ENCODE measurements around the gene AIFM1. TPM values are rescaled to one million over a fixed set of nuclear protein-coding genes. Genes with fewer than 3 reads are reported as not detected.

AIFM1 gene
- total RNA-seq, 1 experiment from 2014 or later: 52.7 TPM

DNA sequence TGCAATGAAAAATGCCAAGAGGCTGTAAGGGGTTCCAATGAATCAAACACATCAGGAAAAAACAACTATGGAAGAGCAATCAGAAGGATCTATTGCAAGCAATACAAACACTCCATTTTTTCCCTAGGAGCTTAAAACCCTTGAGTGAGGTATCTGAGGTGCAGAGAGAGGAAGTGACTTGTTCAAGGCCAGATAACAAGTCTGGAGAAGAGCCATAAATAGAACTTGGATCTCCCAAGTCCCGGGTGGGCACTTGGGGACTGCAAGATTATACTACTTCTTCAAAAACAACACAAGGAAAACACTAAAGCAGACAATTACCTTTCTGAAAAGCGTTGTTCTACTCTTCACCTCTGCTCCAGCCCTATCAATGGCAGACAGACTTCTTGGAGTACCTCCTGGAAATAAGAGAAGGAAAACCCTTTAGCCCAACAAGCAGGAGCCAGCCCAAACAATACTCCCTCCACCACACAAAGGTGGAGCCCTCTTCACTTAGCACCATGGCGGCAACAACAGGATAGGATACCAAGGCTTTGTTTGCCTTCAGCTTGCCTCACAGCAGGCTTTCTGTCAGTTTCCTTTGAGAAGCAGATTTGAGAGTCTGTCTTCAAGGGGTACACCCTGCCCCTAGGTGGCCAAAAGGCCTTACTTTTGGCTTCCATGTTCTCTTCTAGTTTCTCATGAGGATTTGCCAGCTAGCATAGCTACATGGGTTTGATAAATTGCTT, 26.0 kb downstream of the AIFM1 start:
- no peak overlapping the region for H3K27ac Mint-ChIP-seq (ENCODE audit: unreplicated experiment)
- TF ChIP-seq, protein P1, sequence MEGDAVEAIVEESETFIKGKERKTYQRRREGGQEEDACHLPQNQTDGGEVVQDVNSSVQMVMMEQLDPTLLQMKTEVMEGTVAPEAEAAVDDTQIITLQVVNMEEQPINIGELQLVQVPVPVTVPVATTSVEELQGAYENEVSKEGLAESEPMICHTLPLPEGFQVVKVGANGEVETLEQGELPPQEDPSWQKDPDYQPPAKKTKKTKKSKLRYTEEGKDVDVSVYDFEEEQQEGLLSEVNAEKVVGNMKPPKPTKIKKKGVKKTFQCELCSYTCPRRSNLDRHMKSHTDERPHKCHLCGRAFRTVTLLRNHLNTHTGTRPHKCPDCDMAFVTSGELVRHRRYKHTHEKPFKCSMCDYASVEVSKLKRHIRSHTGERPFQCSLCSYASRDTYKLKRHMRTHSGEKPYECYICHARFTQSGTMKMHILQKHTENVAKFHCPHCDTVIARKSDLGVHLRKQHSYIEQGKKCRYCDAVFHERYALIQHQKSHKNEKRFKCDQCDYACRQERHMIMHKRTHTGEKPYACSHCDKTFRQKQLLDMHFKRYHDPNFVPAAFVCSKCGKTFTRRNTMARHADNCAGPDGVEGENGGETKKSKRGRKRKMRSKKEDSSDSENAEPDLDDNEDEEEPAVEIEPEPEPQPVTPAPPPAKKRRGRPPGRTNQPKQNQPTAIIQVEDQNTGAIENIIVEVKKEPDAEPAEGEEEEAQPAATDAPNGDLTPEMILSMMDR (IDR thresholded peaks at IDR 0.05; ENCODE audit: unreplicated experiment): no peak
- H3K4me1 Mint-ChIP-seq (ENCODE audit: low read depth, unreplicated experiment): no peaks in the 10 kb centered on the region
- H3K27me3 Mint-ChIP-seq (ENCODE audit: unreplicated experiment): no peaks in the 10 kb centered on the region
- intact Hi-C loops (cut with micrococcal nuclease; ENCODE audit: unreplicated experiment): loop anchor here (5.0 kb wide), 1 partner anchor 62 kb away; no protein-coding TSS in a partner anchor
- BruUV-seq (replicated peaks): no TSS peak
- peaks cover 27% of the 10 kb centered on the region for H3K36me3 Mint-ChIP-seq (ENCODE audit: insufficient read depth, unreplicated experiment)
- DNase-seq: no peak
- CTCF ChIA-PET: no interaction called here
- H3K4me3 Mint-ChIP-seq (ENCODE audit: low read depth, unreplicated experiment): no peak overlapping the region
- no peaks in the 10 kb centered on the region for H3K9me3 Mint-ChIP-seq (ENCODE audit: low read depth, unreplicated experiment)

DNA sequence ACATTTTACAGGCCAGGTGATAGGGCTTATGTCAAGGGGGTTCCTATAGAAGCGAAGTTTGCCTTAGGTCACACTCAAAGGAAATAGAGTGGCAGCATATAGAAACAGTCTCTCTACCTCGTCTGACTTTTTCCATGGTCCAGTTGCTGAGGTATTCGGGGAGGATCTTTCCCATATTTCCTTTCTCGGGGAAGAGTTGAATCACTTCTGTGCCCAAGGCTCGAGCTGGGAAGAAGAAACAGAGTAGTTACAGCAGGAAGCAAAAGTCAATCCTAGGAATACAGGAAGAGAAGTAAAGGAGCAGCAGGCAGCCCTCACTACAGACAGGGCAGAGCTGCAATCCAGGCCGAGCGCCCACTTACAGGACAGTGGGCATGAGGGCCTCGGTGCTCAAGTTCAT, 28.7 kb downstream of the AIFM1 start:
- Mint-ChIP-seq H3K4me3 (ENCODE audit: low read depth, unreplicated experiment) (no peak overlapping the region), H3K27ac (ENCODE audit: unreplicated experiment) (no peak overlapping the region), H3K4me1 (ENCODE audit: low read depth, unreplicated experiment) (no peaks in the 10 kb centered on the region), H3K27me3 (ENCODE audit: unreplicated experiment) (no peaks in the 10 kb centered on the region), H3K36me3 (ENCODE audit: insufficient read depth, unreplicated experiment) (peaks cover 33% of the 10 kb centered on the region), H3K9me3 (ENCODE audit: low read depth, unreplicated experiment) (no peaks in the 10 kb centered on the region)
- no TSS peak for BruUV-seq (replicated peaks)
- TF ChIP-seq, protein P1 (IDR thresholded peaks at IDR 0.05; ENCODE audit: unreplicated experiment): no peak
- intact Hi-C loops (cut with micrococcal nuclease; ENCODE audit: unreplicated experiment): loop anchor here (5.0 kb wide), 1 partner anchor 60 kb away; no protein-coding TSS in a partner anchor
- no peak for DNase-seq
- CTCF ChIA-PET: no interaction called here

DNA sequence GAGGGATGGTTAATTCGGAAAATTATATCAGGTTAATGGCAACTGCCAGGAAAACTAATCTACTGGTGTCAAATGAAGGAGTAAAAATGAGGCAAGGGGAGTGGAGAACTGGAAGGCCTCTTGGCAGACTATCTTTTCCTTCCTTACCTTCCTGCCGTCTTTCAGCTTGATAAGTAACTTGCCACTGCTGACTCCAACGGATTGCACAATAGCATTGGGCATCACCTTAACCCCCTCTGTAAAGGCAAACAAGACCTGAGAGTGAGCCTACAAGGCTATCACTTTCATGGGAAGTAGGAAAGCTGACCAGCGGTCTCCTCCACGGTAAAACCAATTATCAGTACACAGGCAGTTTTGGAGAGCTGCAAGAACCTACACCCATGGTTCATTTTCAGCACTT, 29.1 kb downstream of the AIFM1 start:
- no peak for DNase-seq
- Mint-ChIP-seq H3K36me3 (ENCODE audit: insufficient read depth, unreplicated experiment) (peaks cover 34% of the 10 kb centered on the region), H3K4me1 (ENCODE audit: low read depth, unreplicated experiment) (no peaks in the 10 kb centered on the region), H3K27ac (ENCODE audit: unreplicated experiment) (no peak overlapping the region), H3K4me3 (ENCODE audit: low read depth, unreplicated experiment) (no peak overlapping the region), H3K9me3 (ENCODE audit: low read depth, unreplicated experiment) (no peaks in the 10 kb centered on the region), H3K27me3 (ENCODE audit: unreplicated experiment) (no peaks in the 10 kb centered on the region)
- CTCF ChIA-PET: no interaction called here
- no TSS peak for BruUV-seq (replicated peaks)
- intact Hi-C loops (cut with micrococcal nuclease; ENCODE audit: unreplicated experiment): loop anchor here (5.0 kb wide), 1 partner anchor 59 kb away; no protein-coding TSS in a partner anchor
- TF ChIP-seq, protein P1 (IDR thresholded peaks at IDR 0.05; ENCODE audit: unreplicated experiment): no peak

DNA sequence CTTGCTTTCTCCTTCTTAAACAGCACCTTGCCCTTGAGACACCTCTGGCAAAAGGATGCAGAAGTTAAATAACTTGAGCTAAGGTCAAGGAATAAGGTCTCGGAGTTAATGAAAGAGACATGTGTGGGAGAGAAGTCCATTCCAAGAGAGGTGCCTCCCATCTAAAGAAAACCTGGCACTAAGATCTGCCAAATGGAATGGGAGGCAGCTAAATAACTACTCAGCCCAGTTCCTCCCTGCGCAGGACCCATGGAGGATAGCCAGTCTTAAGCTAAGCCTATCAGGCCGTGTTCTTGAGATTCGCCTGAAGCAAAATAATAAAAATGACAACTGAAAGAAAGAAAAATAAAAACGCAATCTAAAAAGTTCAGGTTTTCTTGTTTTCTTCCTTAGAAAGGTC, 34.7 kb downstream of the AIFM1 start:
- intact Hi-C loops (cut with micrococcal nuclease; ENCODE audit: unreplicated experiment): no loop called here
- peaks cover 23% of the 10 kb centered on the region for H3K36me3 Mint-ChIP-seq (ENCODE audit: insufficient read depth, unreplicated experiment)
- no TSS peak for BruUV-seq (replicated peaks)
- TF ChIP-seq, protein P1 (IDR thresholded peaks at IDR 0.05; ENCODE audit: unreplicated experiment): no peak
- no peak for DNase-seq
- H3K4me3 Mint-ChIP-seq (ENCODE audit: low read depth, unreplicated experiment): no peak overlapping the region
- CTCF ChIA-PET: no interaction called here
- H3K4me1 Mint-ChIP-seq (ENCODE audit: low read depth, unreplicated experiment): no peaks in the 10 kb centered on the region
- no peak overlapping the region for H3K27ac Mint-ChIP-seq (ENCODE audit: unreplicated experiment)
- H3K9me3 Mint-ChIP-seq (ENCODE audit: low read depth, unreplicated experiment): no peaks in the 10 kb centered on the region
- no peaks in the 10 kb centered on the region for H3K27me3 Mint-ChIP-seq (ENCODE audit: unreplicated experiment)
